ENCODE results near the gene SH3PXD2A.

DNA sequence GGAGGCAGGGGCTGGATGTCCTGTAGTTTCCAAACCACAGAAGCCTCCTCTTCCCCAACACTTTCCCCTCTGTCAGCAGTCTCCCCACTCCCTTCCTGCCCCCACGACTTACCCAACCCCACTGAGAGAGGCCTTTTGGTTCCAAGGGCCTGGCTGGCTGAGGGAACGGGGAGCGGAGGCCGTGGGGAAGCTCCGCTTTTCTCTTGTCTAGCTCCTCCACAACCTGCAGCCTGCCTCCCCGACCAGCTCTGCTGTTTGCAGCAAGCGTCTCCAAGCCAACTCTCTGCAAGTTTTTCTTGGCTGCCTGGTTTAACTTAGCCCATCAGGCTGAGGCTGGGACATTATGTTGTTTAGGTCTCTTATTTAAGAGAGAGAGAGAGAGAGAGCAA, 235.0 kb downstream of the SH3PXD2A start:
- TF ChIP-seq, protein P1, sequence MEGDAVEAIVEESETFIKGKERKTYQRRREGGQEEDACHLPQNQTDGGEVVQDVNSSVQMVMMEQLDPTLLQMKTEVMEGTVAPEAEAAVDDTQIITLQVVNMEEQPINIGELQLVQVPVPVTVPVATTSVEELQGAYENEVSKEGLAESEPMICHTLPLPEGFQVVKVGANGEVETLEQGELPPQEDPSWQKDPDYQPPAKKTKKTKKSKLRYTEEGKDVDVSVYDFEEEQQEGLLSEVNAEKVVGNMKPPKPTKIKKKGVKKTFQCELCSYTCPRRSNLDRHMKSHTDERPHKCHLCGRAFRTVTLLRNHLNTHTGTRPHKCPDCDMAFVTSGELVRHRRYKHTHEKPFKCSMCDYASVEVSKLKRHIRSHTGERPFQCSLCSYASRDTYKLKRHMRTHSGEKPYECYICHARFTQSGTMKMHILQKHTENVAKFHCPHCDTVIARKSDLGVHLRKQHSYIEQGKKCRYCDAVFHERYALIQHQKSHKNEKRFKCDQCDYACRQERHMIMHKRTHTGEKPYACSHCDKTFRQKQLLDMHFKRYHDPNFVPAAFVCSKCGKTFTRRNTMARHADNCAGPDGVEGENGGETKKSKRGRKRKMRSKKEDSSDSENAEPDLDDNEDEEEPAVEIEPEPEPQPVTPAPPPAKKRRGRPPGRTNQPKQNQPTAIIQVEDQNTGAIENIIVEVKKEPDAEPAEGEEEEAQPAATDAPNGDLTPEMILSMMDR (IDR thresholded peaks at IDR 0.05): no peak
- TF ChIP-seq POLR2A (IDR thresholded peaks at IDR 0.05) (no peak), POLR2AphosphoS5 (IDR thresholded peaks at IDR 0.05) (no peak), EP300 (IDR thresholded peaks at IDR 0.05) (no peak)
